GM10266 (cell line): ENCODE data around the gene PLD5.
A peak's percentile ranks its signal among the peaks of the same experiment; 100 is the strongest.

Source experiments
- DNase-seq: peaks from one replicate; pipeline ENCODE4 v3.0.0; 2012; ENCODE audit errors: extremely low spot score
- TF ChIP-seq, protein P1 (sequence below): IDR thresholded peaks from 2 replicates; pipeline ENCODE4 v1.5.1; 2012; ENCODE audit warnings: mild to moderate bottlenecking, low read depth; ENCODE audit not compliant: control insufficient read depth, insufficient read depth; ENCODE audit errors: missing control alignments

PLD5 gene

DNA sequence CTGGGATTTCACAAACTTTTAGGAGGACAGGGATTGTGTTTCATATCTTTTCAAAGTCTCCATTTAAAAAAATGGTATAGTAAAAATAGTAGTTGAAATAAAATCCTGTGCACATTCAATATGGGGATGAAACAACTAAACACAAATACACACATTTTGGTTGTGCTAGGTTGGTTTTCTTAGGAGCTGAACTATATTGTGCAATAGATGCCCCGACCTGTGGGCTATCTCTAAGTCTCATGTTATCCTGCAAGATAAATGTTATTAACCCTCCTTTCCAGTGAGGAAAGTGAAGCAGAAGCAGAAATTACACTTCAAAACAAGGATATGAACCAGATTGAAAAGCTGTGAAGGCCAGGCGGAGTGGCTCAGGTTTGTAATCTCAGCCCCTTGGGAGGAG, 1.3 kb upstream of the PLD5 start:
- TF ChIP-seq, protein P1, sequence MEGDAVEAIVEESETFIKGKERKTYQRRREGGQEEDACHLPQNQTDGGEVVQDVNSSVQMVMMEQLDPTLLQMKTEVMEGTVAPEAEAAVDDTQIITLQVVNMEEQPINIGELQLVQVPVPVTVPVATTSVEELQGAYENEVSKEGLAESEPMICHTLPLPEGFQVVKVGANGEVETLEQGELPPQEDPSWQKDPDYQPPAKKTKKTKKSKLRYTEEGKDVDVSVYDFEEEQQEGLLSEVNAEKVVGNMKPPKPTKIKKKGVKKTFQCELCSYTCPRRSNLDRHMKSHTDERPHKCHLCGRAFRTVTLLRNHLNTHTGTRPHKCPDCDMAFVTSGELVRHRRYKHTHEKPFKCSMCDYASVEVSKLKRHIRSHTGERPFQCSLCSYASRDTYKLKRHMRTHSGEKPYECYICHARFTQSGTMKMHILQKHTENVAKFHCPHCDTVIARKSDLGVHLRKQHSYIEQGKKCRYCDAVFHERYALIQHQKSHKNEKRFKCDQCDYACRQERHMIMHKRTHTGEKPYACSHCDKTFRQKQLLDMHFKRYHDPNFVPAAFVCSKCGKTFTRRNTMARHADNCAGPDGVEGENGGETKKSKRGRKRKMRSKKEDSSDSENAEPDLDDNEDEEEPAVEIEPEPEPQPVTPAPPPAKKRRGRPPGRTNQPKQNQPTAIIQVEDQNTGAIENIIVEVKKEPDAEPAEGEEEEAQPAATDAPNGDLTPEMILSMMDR: no peak
- no peak for DNase-seq

DNA sequence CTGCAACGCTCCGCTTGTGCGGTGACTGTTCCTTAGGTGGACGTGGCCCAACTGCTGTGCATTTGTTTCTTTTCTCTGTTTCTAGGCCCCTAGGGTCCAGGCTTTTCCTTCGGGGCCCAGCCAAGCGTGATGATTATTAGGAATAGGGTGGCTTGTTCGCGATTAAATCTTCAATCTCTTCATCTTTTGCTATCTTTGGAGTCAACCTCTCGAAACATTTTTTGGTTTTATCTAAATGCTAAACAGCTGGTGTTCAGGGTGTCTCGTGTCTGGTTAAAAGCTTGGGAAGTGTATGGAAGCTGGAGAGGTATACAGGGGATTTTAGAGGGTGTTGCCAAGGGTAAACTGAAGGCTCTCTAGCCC, 844 bp upstream of the PLD5 start:
- TF ChIP-seq, protein P1: no peak
- DNase-seq: peak; percentile 26

DNA sequence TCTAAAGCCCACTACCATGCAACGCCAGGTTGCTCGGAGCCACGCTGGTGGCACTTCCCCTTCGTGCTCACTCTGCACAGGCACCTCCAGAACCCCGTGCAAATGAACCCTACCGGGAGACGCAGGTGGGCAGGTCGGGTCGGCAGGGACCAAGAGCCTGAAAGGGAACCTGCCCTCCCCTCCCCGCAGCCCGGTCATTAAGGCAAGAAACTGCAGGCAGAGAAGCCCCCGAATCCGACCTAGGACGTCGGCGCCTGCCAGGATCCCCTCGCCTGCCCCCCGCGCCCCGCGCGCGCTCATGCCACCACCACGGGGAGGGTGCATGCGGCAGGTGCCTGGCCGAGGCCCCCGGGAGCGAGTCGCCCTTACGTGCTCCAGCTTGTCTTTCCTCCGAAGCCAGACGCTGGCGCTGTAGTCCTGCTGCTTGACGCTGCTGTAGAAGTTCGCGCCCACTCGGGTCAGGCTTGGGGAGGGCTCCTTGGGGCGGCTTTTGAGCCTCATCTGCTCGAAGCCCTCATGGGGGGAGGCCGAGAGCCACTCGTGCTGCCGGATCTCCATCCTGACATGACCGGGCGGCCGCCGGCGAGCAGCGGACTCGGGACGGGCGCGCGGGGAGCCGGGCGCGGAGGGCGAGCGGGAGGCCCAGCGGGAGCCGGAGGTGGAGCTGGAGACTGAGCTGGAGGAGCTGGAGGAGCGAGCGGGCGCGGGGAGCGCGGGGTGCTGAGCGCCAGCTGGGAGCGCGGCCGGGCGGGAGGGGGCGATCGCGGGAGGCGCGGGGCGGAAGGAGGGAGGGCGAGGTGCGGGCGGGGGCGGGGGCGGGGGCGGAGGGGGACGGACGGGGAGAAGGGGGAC, 552 bp downstream of the PLD5 start:
- DNase-seq: peak; percentile 43
- TF ChIP-seq, protein P1: no peak

DNA sequence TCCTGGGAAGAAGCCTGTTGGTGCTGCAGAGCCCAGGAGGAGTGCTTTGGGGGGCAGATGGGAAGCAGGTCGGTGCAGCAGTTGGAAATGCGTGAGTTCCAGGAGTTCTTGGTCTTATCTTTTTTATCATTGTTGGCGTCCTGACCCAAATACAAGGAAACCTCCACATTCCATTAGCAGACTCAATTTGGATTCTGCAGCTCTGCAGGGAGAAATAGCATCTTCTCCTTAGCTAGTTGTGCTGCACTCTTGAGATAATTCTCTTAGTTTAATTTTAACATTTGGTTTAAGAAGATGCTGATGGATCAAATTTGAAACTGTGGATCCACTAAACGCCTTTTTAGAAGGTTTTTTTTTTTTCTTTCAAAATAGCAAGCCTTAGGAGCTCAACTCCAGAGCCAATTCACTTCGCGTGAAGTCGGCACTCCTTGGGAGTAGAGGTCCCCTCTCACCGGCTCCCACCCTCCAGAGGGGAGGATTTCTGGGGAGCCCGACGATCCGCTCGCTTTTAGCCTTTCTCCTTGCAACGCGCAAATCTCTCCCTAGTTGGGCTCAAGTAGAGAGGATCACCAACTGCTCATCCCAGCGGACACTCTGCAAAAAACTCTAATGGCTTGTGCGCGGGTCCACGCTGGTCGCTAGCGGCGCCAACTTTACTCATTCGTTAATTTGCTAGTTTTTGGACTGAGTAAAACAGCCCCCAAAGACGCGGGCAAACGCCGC, 1.3 kb downstream of the PLD5 start:
- TF ChIP-seq, protein P1: no peak

DNA sequence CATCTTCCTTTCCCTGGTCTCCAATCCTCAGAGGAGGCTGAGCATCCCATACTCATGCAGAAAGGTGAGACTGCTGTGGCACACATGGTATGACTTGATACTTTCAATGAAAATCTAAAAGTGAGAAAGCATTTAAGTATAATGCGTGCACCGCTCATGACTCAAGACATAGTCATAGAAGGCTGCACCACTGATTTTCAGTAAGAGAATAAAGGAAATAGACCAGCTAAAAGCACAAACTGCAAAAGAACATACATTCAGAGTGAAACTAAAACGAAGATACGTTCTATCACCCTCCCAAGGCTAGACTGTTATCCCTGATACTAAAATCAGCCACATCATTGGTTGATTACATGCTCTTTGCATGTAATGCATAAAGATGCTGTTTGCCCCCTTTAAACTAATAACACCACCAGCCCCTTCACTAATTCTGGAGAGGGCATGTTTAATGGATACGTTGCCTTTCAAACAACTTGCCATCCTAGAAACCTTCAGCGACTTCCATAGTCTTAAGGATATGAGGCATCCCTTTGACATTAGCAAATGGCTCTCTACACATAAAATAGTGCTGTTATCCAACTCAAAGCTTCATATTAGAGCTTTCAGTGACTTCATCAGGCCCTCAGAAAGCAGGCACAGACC, 2.1 kb downstream of the PLD5 start:
- TF ChIP-seq, protein P1: no peak

More for the DNA sequence above, 1.3 kb downstream of the PLD5 start:
- DNase-seq: peak; percentile 29

DNA sequence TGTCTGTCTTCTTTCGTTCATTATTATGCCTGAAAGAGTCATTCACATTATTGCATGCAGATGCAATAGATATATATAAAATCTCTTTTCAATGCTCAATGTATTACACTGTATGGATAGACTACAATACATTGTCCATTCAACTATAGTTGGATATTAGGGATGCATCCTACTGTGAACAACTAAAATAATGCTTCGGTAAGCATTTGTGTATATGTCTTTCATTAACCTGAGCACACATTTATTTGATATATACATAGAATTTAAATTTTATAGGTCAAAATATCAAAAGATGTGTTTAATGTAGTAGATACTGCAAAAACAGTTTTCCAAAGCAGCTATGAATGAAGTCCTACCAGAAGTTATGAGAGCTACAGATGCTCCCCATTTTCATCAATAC, 8.9 kb downstream of the PLD5 start:
- TF ChIP-seq, protein P1: no peak
- no peak for DNase-seq

More for the DNA sequence above, 2.1 kb downstream of the PLD5 start:
- DNase-seq: peak; percentile 21
